GM12878 (cell line): ENCODE measurements around the gene DUOX2. TPM values are rescaled to one million over a fixed set of nuclear protein-coding genes. Genes with fewer than 3 reads are reported as not detected.

Experiments used
- ATAC-seq: fragments of 200-7000 bp; cut with Tn5 transposase; 3 replicates; pipeline ENCODE4 v1.9.1; 2020; ENCODE audit warnings: mild to moderate bottlenecking, moderate library complexity
- BruUV-seq: library from RNA; stranded (reverse); fragments of 400-500 nt; replicated peaks from 2 replicates; lab custom pipeline; 2021; lab: Mats Ljungman, UMichigan
- CTCF ChIA-PET: fragments of 300-600 bp; sonication (Branson Sonifier 250); formaldehyde crosslinking; extraction: SDS; loops from one replicate; lab custom pipeline; 2021; ENCODE audit warnings: inconsistent platforms; lab: Yijun Ruan, JAX
- POLR2A ChIA-PET: fragments of 350-600 bp; formaldehyde crosslinking; extraction: SDS; loops from one replicate; lab custom pipeline; 2021; ENCODE audit warnings: inconsistent platforms; lab: Charles Lee
- RAD21 ChIA-PET: fragments of 300-600 bp; sonication (Branson Sonifier 250); formaldehyde crosslinking; loops from one replicate; lab custom pipeline; 2023; ENCODE audit warnings: antibody characterized with exemption; ENCODE audit not compliant: unreplicated experiment; lab: Charles Lee
- SMC1A ChIA-PET: fragments of 300-600 bp; sonication (Branson Sonifier 250); formaldehyde crosslinking; loops from one replicate; lab custom pipeline; 2023; ENCODE audit not compliant: unreplicated experiment, uncharacterized antibody; lab: Charles Lee
- DNase-seq: peaks from one replicate; pipeline ENCODE4 v3.0.0-alpha.2; 2011; ENCODE audit warnings: low read depth, low spot score
- FAIRE-seq: peaks from 3 replicates; lab custom pipeline; 2011; peaks lifted over from hg19 to GRCh38; lab: Jason Lieb, UNC
- H2AFZ ChIP-seq: 2 replicates; pipeline ENCODE4 v1.6.0; 2011; ENCODE audit warnings: low read depth, low read length, control low read depth; ENCODE audit not compliant: control insufficient read depth
- H3K27ac ChIP-seq: 2 replicates; pipeline ENCODE4 v1.5.1; 2011; ENCODE audit warnings: control low read depth; ENCODE audit not compliant: control insufficient read depth, insufficient read depth
- H3K27me3 ChIP-seq, 2 experiments: replicated peaks in 1 of 2; 2 replicates each; pipeline versions ENCODE4 v1.6.0 to v1.6.1; 2011; ENCODE audit warnings: low read length in 1 of 2; ENCODE audit not compliant: control insufficient read depth in 2 of 2, insufficient read depth in 2 of 2
- H3K36me3 ChIP-seq, 2 experiments: 2 replicates each; pipeline ENCODE4 v1.5.1; 2011; ENCODE audit warnings: low read length in 1 of 2; ENCODE audit not compliant: control insufficient read depth in 2 of 2, insufficient read depth in 2 of 2
- H3K4me1 ChIP-seq: 2 replicates; pipeline ENCODE4 v1.6.1; 2011; ENCODE audit warnings: mild to moderate bottlenecking, low read length, moderate library complexity, mixed read lengths; ENCODE audit not compliant: control insufficient read depth, insufficient read depth
- H3K4me2 ChIP-seq: 2 replicates; pipeline ENCODE4 v1.6.0; 2011; ENCODE audit warnings: control low read depth; ENCODE audit not compliant: control insufficient read depth, insufficient read depth
- H3K4me3 ChIP-seq: fragments of 200-600 bp; sonication (generic); 2 replicates; pipeline ENCODE4 v1.5.1; 2016
- H3K79me2 ChIP-seq: 2 replicates; pipeline ENCODE4 v1.6.0; 2011; ENCODE audit warnings: low read length; ENCODE audit not compliant: control insufficient read depth, insufficient read depth
- H3K9ac ChIP-seq: 2 replicates; pipeline ENCODE4 v1.8.0; 2011; ENCODE audit warnings: low read length, control low read depth, mixed read lengths; ENCODE audit not compliant: control insufficient read depth, insufficient read depth
- H3K9me3 ChIP-seq: replicated peaks from 3 replicates; pipeline ENCODE4 v1.5.1; 2011; ENCODE audit warnings: mild to moderate bottlenecking, low read length; ENCODE audit not compliant: control insufficient read depth, insufficient read depth
- H4K20me1 ChIP-seq: 2 replicates; pipeline ENCODE4 v1.6.0; 2011; ENCODE audit not compliant: control insufficient read depth, insufficient read depth
- CBX5 ChIP-seq: sonication (generic); IDR thresholded peaks from 2 replicates; pipeline ENCODE4 v1.6.1; 2016; ENCODE audit warnings: low read depth, moderate library complexity, mild to moderate bottlenecking, inconsistent platforms
- REST ChIP-seq: IDR thresholded peaks from 2 replicates; pipeline ENCODE4 v1.6.1; 2012; ENCODE audit warnings: mild to moderate bottlenecking, low read depth, low read length
- SRF ChIP-seq, 2 experiments: IDR thresholded peaks; 2 replicates each; pipeline ENCODE4 v1.6.1; 2011; ENCODE audit warnings: low read depth in 2 of 2, low read length in 2 of 2, mild to moderate bottlenecking in 1 of 2, moderate library complexity in 1 of 2
- TCF12 ChIP-seq: IDR thresholded peaks from 2 replicates; pipeline ENCODE4 v1.6.1; 2011; ENCODE audit warnings: low read depth, mild to moderate bottlenecking, low read length
- WGBS: methylation state at CpG from one replicate; pipeline ENCODE4 v1.1.6; 2016; ENCODE audit warnings: low lambda C conversion rate; ENCODE audit not compliant: insufficient replicate concordance, insufficient coverage; ENCODE audit errors: missing lambda C conversion rate; 5-methylcytosine and 5-hydroxymethylcytosine counted together
- in situ Hi-C: fragments of 300-500 bp; cut with MboI; formaldehyde crosslinking; loops from 9 replicates; pipeline ENCODE4 v1.14.3; 2018; ENCODE audit warnings: mixed read lengths
- intact Hi-C: fragments of 100-400 bp; cut with micrococcal nuclease; formaldehyde crosslinking; loops from one replicate; pipeline ENCODE4 v1.14.2; 2022; ENCODE audit not compliant: unreplicated experiment
- polyA plus RNA-seq, 11 experiments: library from polyadenylated mRNA; depleted of rRNA in 4 of 11; unstranded in 6 of 11; stranded (reverse) in 5 of 11; fragments of >200 nt; fragmentation: Nextera tagmentation in 4 of 11; fragmentation: Illumina TruSeq in 1 of 11; extraction: Ambion mirVana in 4 of 11; extraction: Trizol in 1 of 11; gene quantifications; 1 replicate in 1 of 11; 2 replicates in 10 of 11; pipeline versions ENCODE4 v1.2.1 to v1.2.3, GENCODE V29; 2011 to 2016; ENCODE audit warnings: inconsistent platforms in 2 of 11, missing spikeins in 2 of 11, low read depth in 1 of 11
- total RNA-seq, 4 experiments: library from RNA; depleted of rRNA in 3 of 4; stranded (reverse); fragments of >200 nt in 3 of 4; fragmentation: Illumina TruSeq in 1 of 4; extraction: Trizol in 1 of 4; gene quantifications; 2 replicates each; pipeline versions ENCODE4 v1.2.1 to v1.2.3, GENCODE V29; 2013 to 2021

The DUOX2 gene
- total and polyA plus RNA-seq, 10 of the 15 experiments (the other 5 are each of a cell fraction or from before 2014, with no cell fraction given), result 0.05 TPM; not detected in 9

GRCh38 chr15:45087513-45087912, 26.5 kb downstream of the DUOX2 start:
- intact Hi-C loops, result no loop called here
- RAD21 ChIA-PET, result no interaction called here
- no TSS peak for BruUV-seq
- Histone ChIP-seq H3K36me3 (no peaks in the 10 kb centered on the region), H3K27me3 (0 out of 4 replicates have a peak, but pooled peaks cover 0 to 2% of the 10 kb centered on the region in 2 experiments), H3K9ac (no peak overlapping the region), H3K4me1 (no peaks in the 10 kb centered on the region)
- POLR2A ChIA-PET, result no interaction called here
- CTCF ChIA-PET, result no interaction called here
- TF ChIP-seq CBX5 (no peak), TCF12 (no peak), SRF (IDR thresholded peaks at IDR 0.05; ENCODE audit: low read depth in 2 of 2, low read length in 2 of 2) (no peak), REST (no peak)
- TF ChIP-seq, all 136 proteins: peak for 0
- H3K4me2 ChIP-seq, result no peak overlapping the region
- DNase-seq (no peak), FAIRE-seq (no peak), ATAC-seq (peak; percentile 50)
- H3K27ac ChIP-seq, result no peak overlapping the region
- H3K9me3 ChIP-seq, result no peaks in the 10 kb centered on the region
- H3K4me3 ChIP-seq, result no peak overlapping the region
- H3K79me2 ChIP-seq, result no peaks in the 10 kb centered on the region
- WGBS, result 0% methylated on average over 1 of the region's 1 CpG
- in situ Hi-C loops, result no loop called here
- H4K20me1 ChIP-seq, result no peaks in the 10 kb centered on the region
- SMC1A ChIA-PET, result interaction anchor here (0.8 kb wide), 1 partner anchor 43 kb away, joined by 4 read pairs; no protein-coding TSS in a partner anchor
- no peak overlapping the region for H2AFZ ChIP-seq
